ENCODE results near the gene GPR25. TPM values are rescaled to one million over a fixed set of nuclear protein-coding genes. Genes with fewer than 3 reads are reported as not detected.
"Not testable (repeated sequence)": the region's sequence is repeated elsewhere in the genome, so short reads cannot be mapped to it uniquely, and the experiment has no call there.

Gene GPR25
- total RNA-seq, 1 donor from 2014 or later: not detected

- H3K27ac Mint-ChIP-seq (ENCODE audit: unreplicated experiment): no peak overlapping the region
- H3K4me3 Mint-ChIP-seq (ENCODE audit: unreplicated experiment): no peak overlapping the region
- TF ChIP-seq, protein P1, sequence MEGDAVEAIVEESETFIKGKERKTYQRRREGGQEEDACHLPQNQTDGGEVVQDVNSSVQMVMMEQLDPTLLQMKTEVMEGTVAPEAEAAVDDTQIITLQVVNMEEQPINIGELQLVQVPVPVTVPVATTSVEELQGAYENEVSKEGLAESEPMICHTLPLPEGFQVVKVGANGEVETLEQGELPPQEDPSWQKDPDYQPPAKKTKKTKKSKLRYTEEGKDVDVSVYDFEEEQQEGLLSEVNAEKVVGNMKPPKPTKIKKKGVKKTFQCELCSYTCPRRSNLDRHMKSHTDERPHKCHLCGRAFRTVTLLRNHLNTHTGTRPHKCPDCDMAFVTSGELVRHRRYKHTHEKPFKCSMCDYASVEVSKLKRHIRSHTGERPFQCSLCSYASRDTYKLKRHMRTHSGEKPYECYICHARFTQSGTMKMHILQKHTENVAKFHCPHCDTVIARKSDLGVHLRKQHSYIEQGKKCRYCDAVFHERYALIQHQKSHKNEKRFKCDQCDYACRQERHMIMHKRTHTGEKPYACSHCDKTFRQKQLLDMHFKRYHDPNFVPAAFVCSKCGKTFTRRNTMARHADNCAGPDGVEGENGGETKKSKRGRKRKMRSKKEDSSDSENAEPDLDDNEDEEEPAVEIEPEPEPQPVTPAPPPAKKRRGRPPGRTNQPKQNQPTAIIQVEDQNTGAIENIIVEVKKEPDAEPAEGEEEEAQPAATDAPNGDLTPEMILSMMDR (IDR thresholded peaks at IDR 0.05; ENCODE audit: unreplicated experiment): no peak
- no peaks in the 10 kb centered on the region for H3K27me3 Mint-ChIP-seq (ENCODE audit: unreplicated experiment)
- no peak for DNase-seq (ENCODE audit: low spot score)
- H3K4me1 Mint-ChIP-seq (ENCODE audit: unreplicated experiment): no peaks in the 10 kb centered on the region
- no peaks in the 10 kb centered on the region for H3K9me3 Mint-ChIP-seq (ENCODE audit: unreplicated experiment)
- peaks cover 25% of the 10 kb centered on the region for H3K36me3 Mint-ChIP-seq (ENCODE audit: low read depth, unreplicated experiment)
These were observed 36.3 kb downstream of the GPR25 start for GRCh38 chr1:200909071-200909470.

DNA sequence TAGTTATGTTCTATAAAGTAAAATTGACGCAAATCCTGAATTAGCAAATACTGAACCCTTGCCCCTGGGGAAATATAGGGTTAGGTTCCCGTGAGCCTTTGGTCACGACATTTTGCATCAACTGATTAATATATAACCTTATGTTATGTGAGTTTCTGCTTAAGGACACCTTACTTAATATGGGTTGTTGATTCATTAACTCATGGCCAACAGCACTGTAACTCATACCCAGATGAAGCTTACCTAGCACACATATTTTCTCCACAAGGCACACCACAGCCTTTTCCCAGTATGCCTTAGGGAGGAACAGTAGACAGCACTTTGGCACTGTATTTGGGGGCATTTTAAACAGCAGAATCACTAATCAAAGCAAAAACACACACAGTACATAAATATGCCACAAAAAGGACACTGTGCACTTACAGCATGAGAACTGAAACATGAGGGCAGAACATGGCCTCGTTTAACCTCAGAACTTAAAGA is 37.0 kb downstream of the GPR25 start:
- no peak for DNase-seq (ENCODE audit: low spot score)
- H3K4me1 Mint-ChIP-seq (ENCODE audit: unreplicated experiment): no peaks in the 10 kb centered on the region
- H3K27ac Mint-ChIP-seq (ENCODE audit: unreplicated experiment): no peak overlapping the region
- no peaks in the 10 kb centered on the region for H3K27me3 Mint-ChIP-seq (ENCODE audit: unreplicated experiment)
- TF ChIP-seq, protein P1 (IDR thresholded peaks at IDR 0.05; ENCODE audit: unreplicated experiment): no peak
- peaks cover 25% of the 10 kb centered on the region for H3K36me3 Mint-ChIP-seq (ENCODE audit: low read depth, unreplicated experiment)
- no peak overlapping the region for H3K4me3 Mint-ChIP-seq (ENCODE audit: unreplicated experiment)
- no peaks in the 10 kb centered on the region for H3K9me3 Mint-ChIP-seq (ENCODE audit: unreplicated experiment)

DNA sequence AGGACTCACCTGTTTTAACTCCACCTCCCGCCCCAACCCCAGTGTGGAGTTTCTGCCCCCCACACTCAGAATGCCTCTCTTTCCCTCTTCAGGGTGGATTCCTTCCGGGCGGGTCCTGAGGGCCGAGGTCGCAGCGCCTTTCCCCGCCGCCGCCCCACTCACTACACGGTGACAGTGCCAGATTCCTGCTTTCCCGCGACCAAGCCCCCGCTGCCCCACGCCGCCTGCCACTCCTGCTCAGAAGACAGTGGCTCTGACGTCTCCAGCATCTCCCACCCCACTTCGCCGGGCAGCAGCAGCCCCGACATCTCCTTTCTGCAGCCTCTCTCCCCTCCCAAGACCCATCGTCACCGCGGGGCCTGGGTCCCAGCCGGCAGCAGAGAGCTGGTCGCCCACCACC is 38.6 kb downstream of the GPR25 start:
- H3K4me3 Mint-ChIP-seq (ENCODE audit: unreplicated experiment): no peak overlapping the region
- DNase-seq (ENCODE audit: low spot score): no peak
- peaks cover 25% of the 10 kb centered on the region for H3K36me3 Mint-ChIP-seq (ENCODE audit: low read depth, unreplicated experiment)
- no peaks in the 10 kb centered on the region for H3K9me3 Mint-ChIP-seq (ENCODE audit: unreplicated experiment)
- no peaks in the 10 kb centered on the region for H3K27me3 Mint-ChIP-seq (ENCODE audit: unreplicated experiment)
- no peak overlapping the region for H3K27ac Mint-ChIP-seq (ENCODE audit: unreplicated experiment)
- no peaks in the 10 kb centered on the region for H3K4me1 Mint-ChIP-seq (ENCODE audit: unreplicated experiment)
- TF ChIP-seq, protein P1 (IDR thresholded peaks at IDR 0.05; ENCODE audit: unreplicated experiment): no peak

DNA sequence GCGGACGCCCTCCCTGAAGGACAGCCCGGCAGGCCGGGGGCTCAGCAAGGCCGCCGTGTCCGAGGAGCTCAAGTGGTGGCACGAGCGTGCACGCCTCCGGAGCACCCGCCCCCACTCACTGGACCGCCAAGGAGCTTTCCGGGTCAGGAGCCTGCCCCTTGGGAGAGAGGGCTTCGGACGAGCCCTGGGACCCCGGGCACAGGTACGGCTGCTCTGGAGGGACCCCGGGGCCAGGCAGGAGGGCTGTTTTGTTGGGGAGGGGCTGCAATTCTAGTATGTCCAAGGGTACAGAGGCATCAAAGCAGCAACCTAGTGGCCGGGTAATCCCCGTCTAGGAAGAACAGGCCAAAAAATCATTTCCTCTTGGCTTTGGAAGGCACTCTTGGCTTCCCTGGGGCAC is 39.2 kb downstream of the GPR25 start:
- not testable (repeated sequence) for H3K4me3 Mint-ChIP-seq (ENCODE audit: unreplicated experiment); H3K27me3 Mint-ChIP-seq (ENCODE audit: unreplicated experiment); H3K9me3 Mint-ChIP-seq (ENCODE audit: unreplicated experiment); H3K27ac Mint-ChIP-seq (ENCODE audit: unreplicated experiment); DNase-seq (ENCODE audit: low spot score); H3K4me1 Mint-ChIP-seq (ENCODE audit: unreplicated experiment)
- H3K36me3 Mint-ChIP-seq (ENCODE audit: low read depth, unreplicated experiment): peaks cover 25% of the 10 kb centered on the region

- TF ChIP-seq, protein P1 (IDR thresholded peaks at IDR 0.05; ENCODE audit: unreplicated experiment): no peak
- no peaks in the 10 kb centered on the region for H3K27me3 Mint-ChIP-seq (ENCODE audit: unreplicated experiment)
- H3K4me3 Mint-ChIP-seq (ENCODE audit: unreplicated experiment): no peak overlapping the region
- no peaks in the 10 kb centered on the region for H3K4me1 Mint-ChIP-seq (ENCODE audit: unreplicated experiment)
- DNase-seq (ENCODE audit: low spot score): no peak
- no peak overlapping the region for H3K27ac Mint-ChIP-seq (ENCODE audit: unreplicated experiment)
- H3K36me3 Mint-ChIP-seq (ENCODE audit: low read depth, unreplicated experiment): peaks cover 23% of the 10 kb centered on the region
- H3K9me3 Mint-ChIP-seq (ENCODE audit: unreplicated experiment): no peaks in the 10 kb centered on the region
These were observed 40.1 kb downstream of the GPR25 start for GRCh38 chr1:200912737-200913407.

All from endothelial cell (in vitro differentiated cells).